Fibroblast of the conjunctiva (primary cell): ENCODE data around the gene C11orf97.
"Not testable (repeated sequence)": the region's sequence is repeated elsewhere in the genome, so short reads cannot be mapped to it uniquely, and the experiment has no call there.

Experiments
- DNase-seq: peaks from one replicate; pipeline ENCODE4 v3.0.0-alpha.2; 2010; ENCODE audit warnings: low read depth

The C11orf97 gene

DNA sequence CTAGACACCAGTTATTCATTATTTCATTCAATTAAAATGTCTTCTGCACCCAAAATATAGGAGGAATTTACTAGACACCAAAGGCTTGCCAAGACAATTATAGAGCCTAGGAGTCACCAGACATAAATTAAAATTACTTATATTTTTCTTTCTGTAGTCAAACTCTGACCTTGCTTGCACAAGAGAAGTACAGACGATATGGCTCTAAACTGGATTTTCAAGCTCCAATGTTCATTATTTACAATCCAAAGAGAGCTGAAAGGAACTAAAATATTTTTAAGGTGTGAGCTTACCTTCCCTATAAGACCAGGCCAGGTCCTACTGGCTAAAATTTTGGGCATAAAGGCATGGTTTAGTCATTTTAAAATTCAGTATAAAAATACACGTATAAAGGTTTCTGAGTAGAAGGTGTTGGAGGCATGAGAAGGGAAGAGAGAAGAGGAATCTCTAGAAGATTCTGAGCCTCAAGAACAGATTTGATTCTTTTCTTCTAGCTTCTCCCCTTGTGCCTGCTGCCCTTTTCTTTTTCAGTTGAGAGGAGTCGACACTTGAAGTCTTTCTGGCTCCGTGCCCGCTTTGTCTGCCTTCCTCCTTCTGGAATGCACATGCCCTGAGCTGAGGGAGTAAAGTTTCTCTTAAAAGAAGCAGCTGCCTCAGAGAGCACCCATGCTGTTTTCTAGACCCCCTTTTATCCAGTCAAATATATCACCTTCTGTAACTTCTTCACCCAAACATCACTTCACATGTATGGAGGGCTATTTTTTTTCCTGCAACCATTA lies 13.5 kb downstream of the C11orf97 start:
- peak; percentile 40 for DNase-seq

GRCh38 chr11:94526645-94527438 lies 14.6 kb downstream of the C11orf97 start:
- DNase-seq = no peak

GRCh38 chr11:94528551-94528950 lies 16.3 kb downstream of the C11orf97 start:
- DNase-seq = no peak

DNA sequence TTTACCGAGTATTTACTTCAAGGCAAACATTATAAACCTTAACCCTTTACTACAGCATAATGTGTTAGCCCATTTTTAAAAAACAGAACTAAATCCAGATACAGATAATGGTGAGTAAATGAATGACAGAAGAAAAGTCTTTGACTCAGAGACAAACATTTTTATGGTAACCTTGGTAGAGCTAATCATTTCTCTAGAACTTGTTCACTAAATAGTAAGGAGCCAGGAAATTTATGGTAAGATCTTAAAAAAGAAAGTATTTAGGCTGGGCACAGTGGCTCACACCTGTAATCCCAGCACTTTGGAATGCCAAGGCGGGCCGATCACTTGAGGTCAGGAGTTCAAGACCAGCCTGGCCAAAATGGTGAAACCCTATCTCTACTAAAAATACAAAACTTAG lies 19.9 kb downstream of the C11orf97 start:
- no peak for DNase-seq

DNA sequence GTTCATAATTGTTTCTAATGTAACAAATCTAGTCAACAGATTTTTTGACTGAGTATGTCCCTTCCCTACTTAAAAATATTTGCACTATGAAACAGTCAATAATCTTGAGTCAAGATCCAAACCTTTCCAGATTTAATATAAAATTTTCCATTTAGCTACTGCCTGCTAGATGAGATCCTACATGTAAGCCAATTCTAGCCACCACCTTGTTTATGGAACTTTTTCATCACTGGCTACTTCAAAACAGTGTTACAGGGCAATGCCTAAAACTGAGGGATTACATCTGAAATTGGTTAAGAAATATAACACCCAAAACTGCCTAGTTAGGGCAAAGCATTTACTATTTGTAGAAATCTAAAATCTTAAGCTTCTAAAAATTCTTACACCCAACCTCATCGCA lies 20.9 kb downstream of the C11orf97 start:
- DNase-seq = no peak

DNA sequence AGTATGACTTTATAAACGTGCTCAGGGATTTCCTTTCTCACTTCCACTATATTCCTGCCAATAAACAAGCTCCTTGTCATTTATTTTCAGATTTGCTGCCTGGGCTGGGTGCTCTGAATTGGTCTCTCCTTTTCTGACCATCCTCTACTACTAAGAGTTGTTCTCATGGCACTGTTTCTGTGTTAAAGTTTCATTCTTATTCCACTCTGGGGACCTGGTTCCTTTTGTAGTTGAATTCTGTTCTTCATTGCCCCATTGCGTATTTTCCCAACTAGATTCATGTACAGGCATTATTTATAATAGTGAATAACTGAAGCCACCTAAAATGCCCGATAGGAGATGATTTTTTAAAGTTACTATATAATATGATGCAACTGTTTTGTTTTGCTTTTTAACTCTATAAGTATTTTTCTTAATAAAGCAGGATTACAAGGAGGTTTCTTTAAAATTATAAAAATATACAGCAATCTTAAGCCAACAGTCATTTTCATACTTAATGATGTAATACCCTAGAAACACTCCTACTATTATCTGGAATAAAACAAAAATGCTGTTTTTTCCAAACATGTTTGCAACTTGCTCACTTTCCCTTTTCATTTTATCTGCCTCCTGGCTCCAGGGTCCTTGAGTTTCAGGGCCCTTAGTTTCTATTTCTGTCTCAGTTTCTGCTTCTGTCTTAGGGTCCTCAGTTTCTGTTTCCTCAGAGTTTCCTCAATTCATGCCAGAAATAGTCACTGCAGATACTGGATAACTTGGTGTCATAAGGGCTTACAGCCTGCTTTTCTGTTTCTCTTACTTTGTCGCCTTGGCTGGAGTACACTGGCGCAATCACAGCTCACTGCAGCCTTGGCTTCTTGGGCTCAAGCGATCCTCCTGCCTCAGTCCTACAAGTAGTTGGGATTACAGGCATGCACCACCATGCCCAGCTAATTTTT lies 21.7 kb downstream of the C11orf97 start:
- DNase-seq = no peak

DNA sequence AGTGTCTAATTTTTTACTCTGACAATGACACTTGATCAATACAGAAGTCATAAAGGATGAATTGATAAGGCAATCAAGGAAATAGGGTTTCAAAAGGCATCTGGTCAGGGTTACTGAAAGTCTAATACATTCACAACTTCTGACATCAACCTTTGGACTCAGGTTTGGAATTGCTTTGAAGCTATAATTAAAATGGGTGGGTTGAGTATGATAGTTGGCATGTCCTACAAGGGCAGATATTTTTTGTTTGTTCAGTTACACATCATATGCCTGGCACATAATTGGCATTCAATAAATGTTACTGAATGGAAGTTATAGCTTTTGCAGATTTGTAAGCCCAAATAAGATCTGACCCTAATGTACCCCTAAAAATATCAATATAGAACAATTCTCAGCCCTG lies 24.1 kb downstream of the C11orf97 start:
- DNase-seq = no peak

DNA sequence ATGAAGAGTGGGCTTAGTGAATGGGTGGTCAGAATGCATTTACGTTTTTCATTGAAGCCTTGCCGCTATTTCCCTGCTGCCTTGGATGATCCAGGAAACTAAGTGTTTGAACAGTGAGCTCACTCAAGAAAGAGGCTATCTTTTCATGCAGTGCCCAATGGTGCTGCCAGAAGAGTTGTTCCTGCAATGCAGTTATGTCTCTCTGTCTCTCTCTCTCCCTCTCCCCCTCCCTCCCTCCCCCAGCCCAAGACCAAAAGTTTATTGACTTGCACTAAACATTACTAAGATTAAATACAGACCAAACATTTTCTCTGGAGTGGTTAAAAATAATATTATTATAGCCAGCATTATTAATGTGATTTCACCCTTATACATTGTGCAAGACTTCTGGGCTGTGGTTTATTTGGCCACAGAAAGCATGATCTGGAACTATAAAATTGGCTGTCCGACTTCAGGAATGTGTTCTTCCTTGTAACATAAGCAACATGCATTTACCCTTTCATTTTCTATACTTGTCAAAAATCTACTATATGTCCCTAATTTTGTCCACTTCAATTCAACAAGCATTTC lies 24.9 kb downstream of the C11orf97 start:
- DNase-seq = peak; percentile 30

GRCh38 chr11:94539420-94539819 lies 27.2 kb downstream of the C11orf97 start:
- no peak for DNase-seq

- DNase-seq = peak; percentile 55
Observed at GRCh38 chr11:94543695-94544645, 31.7 kb downstream of the C11orf97 start, which contains the start of gene FUT4. FUT4 (plus strand) TSS chr11:94543921; CDS start chr11:94544134, 213 bp downstream.

- no peak for DNase-seq
Observed at GRCh38 chr11:94544646-94545263, 32.5 kb downstream of the C11orf97 start.

DNA sequence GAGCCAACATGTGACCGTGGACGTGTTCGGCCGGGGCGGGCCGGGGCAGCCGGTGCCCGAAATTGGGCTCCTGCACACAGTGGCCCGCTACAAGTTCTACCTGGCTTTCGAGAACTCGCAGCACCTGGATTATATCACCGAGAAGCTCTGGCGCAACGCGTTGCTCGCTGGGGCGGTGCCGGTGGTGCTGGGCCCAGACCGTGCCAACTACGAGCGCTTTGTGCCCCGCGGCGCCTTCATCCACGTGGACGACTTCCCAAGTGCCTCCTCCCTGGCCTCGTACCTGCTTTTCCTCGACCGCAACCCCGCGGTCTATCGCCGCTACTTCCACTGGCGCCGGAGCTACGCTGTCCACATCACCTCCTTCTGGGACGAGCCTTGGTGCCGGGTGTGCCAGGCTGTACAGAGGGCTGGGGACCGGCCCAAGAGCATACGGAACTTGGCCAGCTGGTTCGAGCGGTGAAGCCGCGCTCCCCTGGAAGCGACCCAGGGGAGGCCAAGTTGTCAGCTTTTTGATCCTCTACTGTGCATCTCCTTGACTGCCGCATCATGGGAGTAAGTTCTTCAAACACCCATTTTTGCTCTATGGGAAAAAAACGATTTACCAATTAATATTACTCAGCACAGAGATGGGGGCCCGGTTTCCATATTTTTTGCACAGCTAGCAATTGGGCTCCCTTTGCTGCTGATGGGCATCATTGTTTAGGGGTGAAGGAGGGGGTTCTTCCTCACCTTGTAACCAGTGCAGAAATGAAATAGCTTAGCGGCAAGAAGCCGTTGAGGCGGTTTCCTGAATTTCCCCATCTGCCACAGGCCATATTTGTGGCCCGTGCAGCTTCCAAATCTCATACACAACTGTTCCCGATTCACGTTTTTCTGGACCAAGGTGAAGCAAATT lies 33.3 kb downstream of the C11orf97 start:
- DNase-seq = no peak

GRCh38 chr11:94546162-94546470 lies 33.9 kb downstream of the C11orf97 start:
- DNase-seq = no peak

- DNase-seq = no peak
Observed at GRCh38 chr11:94546886-94547285, 34.6 kb downstream of the C11orf97 start.

DNA sequence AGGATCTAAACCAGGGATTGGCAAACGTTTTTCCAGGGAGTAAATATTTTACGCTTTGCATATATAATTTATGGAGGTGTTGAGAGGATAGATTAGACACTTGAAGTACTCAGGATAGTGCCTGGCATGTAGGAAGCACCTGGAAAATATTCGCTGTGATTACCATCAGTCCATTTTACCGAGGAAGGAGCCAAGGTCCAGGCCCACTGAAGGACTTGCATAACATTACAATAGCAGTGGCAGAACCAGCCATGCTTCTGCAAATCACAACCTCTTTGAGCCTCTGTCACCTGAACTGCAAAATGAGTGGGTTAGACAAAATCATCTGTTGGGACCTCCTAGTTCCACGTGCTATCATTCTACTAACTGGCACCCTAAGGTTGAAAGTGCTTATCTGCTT lies 36.9 kb downstream of the C11orf97 start:
- no peak for DNase-seq

DNA sequence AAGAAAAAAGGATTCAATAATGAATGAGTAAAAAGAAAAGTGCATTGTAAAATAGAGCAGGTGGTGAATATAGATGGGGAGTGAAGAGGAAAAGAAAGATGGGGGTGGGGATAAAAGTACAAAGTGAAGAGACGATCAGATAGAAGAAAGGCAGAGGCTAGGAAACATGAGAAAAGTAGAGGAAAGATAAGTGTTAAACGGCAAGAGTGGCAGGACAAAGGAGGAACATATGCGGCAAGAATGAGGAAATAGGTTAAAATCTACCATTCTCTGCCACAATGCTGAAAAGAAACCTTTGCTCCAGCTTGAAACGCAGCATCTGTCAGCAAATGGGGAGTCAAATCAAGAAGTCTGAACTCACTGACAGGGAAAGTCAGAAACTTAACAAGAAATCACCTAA lies 38.3 kb downstream of the C11orf97 start:
- no peak for DNase-seq

DNA sequence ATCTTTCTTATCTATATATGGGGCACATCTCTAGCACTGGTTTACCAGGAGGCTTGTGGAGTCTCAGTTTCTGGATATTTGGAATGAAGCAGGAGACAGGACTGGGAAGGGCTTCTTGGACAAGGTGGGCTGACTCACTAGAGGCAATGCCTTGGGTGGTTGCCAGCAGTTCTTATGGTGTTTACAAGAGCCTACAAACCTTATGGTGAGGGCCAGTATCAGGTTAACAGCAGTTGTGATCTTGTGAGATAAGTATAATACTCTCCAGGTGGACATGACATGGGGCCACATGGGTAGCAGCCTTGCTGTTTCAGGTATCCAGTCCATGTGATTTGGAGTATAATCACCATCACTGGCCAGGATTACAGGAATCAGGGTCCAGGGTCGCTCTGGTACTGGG lies 41.7 kb downstream of the C11orf97 start:
- no peak for DNase-seq

DNA sequence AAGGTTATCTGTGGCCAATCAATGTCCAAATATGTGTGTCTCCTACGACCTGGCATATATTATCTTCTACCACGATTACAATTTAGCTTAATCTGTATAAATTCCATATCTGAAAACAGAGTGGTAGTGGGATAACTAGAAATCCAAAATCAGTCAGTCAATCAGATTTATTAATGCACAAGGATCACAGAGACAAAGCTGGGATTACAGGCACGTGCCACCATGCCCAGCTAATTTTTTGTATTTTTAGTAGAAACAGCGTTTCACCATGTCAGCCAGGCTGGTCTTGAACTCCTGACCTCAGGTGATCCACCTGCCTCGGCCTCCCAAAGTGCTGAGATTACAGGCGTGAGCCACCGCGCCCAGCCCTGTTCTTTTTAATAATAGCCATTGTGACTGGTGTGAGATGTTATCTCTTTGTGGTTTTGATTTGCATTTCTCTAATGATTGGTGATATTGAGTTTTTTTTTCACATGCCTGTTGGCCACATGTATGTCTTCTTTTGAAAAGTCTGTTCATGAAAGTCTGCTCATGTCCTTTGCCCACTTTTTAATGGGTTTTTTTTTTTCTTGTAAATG lies 43.6 kb downstream of the C11orf97 start:
- DNase-seq = not testable (repeated sequence)

- DNase-seq = no peak
Observed at GRCh38 chr11:94557421-94557820, 45.2 kb downstream of the C11orf97 start.
